ENCODE data around the gene TBXAS1. TPM values are rescaled to one million over a fixed set of nuclear protein-coding genes. Genes with fewer than 3 reads are reported as not detected.

TBXAS1 gene
- total RNA-seq, 3 donors from 2014 or later (not counting 1 experiment from before 2014, with no cell fraction given), result 72.7 to 110 (median 88.7) TPM

- Histone ChIP-seq H3K4me1 (ENCODE audit: control insufficient read depth, insufficient read depth, low read length) (peaks cover 9% of the 10 kb centered on the region), H3K9me3 (ENCODE audit: control insufficient read depth, insufficient read depth, low read length) (no peaks in the 10 kb centered on the region), H3K27me3 (ENCODE audit: control insufficient read depth, insufficient read depth, low read length) (no peaks in the 10 kb centered on the region), H3K27ac (ENCODE audit: low read length) (no peak overlapping the region), H3K36me3 (ENCODE audit: control insufficient read depth, insufficient read depth, low read length) (peaks cover 62% of the 10 kb centered on the region), H3K4me3 (ENCODE audit: low read length) (no peak overlapping the region)
- peaks cover 18 to 26% of the 10 kb centered on the region in 2 donors for H3K4me1 Mint-ChIP-seq
- ATAC-seq, result no peak
- H3K36me3 Mint-ChIP-seq, result peaks cover 28% of the 10 kb centered on the region
- intact Hi-C loops (cut with micrococcal nuclease), result no loop called here
- no peak for TF ChIP-seq CTCF (IDR thresholded peaks at IDR 0.05)
- H3K27me3 Mint-ChIP-seq (ENCODE audit: low read depth in 2 of 2), result no peaks in the 10 kb centered on the region
- H3K9me3 Mint-ChIP-seq, result no peaks in the 10 kb centered on the region
- no peak overlapping the region for H3K4me3 Mint-ChIP-seq
- WGBS (ENCODE audit: insufficient coverage), result 95% methylated on average over 5 of the region's 5 CpGs
- no peak overlapping the region for H3K27ac Mint-ChIP-seq
- no peak for DNase-seq
Observed at GRCh38 chr7:140049339-140050024, 220.4 kb downstream of the TBXAS1 start.

GRCh38 chr7:140050100-140050499, 221.0 kb downstream of the TBXAS1 start:
- Histone ChIP-seq H3K36me3 (ENCODE audit: control insufficient read depth, insufficient read depth, low read length) (peaks cover 62% of the 10 kb centered on the region), H3K27me3 (ENCODE audit: control insufficient read depth, insufficient read depth, low read length) (no peaks in the 10 kb centered on the region), H3K4me3 (ENCODE audit: low read length) (no peak overlapping the region), H3K27ac (ENCODE audit: low read length) (no peak overlapping the region), H3K9me3 (ENCODE audit: control insufficient read depth, insufficient read depth, low read length) (no peaks in the 10 kb centered on the region), H3K4me1 (ENCODE audit: control insufficient read depth, insufficient read depth, low read length) (peaks cover 13% of the 10 kb centered on the region)
- H3K4me3 Mint-ChIP-seq, result no peak overlapping the region
- 100% methylated on average over 3 of the region's 3 CpGs for WGBS (ENCODE audit: insufficient coverage)
- no peak for TF ChIP-seq CTCF (IDR thresholded peaks at IDR 0.05)
- intact Hi-C loops (cut with micrococcal nuclease), result no loop called here
- H3K9me3 Mint-ChIP-seq, result no peaks in the 10 kb centered on the region
- DNase-seq (no peak), ATAC-seq (no peak)
- H3K27ac Mint-ChIP-seq, result peak overlapping the region in 1 of 2 donors; percentile 4
- peaks cover 25% of the 10 kb centered on the region for H3K36me3 Mint-ChIP-seq
- no peaks in the 10 kb centered on the region for H3K27me3 Mint-ChIP-seq (ENCODE audit: low read depth in 2 of 2)
- H3K4me1 Mint-ChIP-seq, result peaks cover 25 to 32% of the 10 kb centered on the region in 2 donors

GRCh38 chr7:140051820-140052219, 222.8 kb downstream of the TBXAS1 start:
- H3K9me3 ChIP-seq (ENCODE audit: control insufficient read depth, insufficient read depth, low read length), result no peaks in the 10 kb centered on the region
- H3K4me3 ChIP-seq (ENCODE audit: low read length), result no peak overlapping the region
- ATAC-seq (no peak), DNase-seq (no peak)
- Mint-ChIP-seq H3K9me3 (no peaks in the 10 kb centered on the region), H3K4me3 (no peak overlapping the region), H3K36me3 (peaks cover 16% of the 10 kb centered on the region), H3K27me3 (ENCODE audit: low read depth in 2 of 2) (no peaks in the 10 kb centered on the region), H3K4me1 (peaks cover 29 to 38% of the 10 kb centered on the region in 2 donors), H3K27ac (peak overlapping the region in 1 of 2 donors; percentile 11)
- TF ChIP-seq CTCF (IDR thresholded peaks at IDR 0.05), result no peak
- intact Hi-C loops (cut with micrococcal nuclease), result no loop called here
- H3K27ac ChIP-seq (ENCODE audit: low read length), result no peak overlapping the region
- H3K27me3 ChIP-seq (ENCODE audit: control insufficient read depth, insufficient read depth, low read length), result no peaks in the 10 kb centered on the region
- peaks cover 49% of the 10 kb centered on the region for H3K36me3 ChIP-seq (ENCODE audit: control insufficient read depth, insufficient read depth, low read length)
- peaks cover 13% of the 10 kb centered on the region for H3K4me1 ChIP-seq (ENCODE audit: control insufficient read depth, insufficient read depth, low read length)

Data from natural killer cell (primary cell).